Left renal pelvis (tissue), 4 donors: ENCODE measurements around the gene RREB1. TPM values are rescaled to one million over a fixed set of nuclear protein-coding genes. Genes with fewer than 3 reads are reported as not detected.

Experiments used
- DNase-seq, 4 donors: peaks; one replicate each; pipeline ENCODE4 v3.0.0-alpha.2; 2013; ENCODE audit warnings: low read depth in 4 of 4, low spot score in 3 of 4
- polyA plus RNA-seq, 4 donors: library from polyadenylated mRNA; unstranded; fragments of 120-200 nt; gene quantifications; one replicate each; pipeline ENCODE4 v1.2.1, GENCODE V29; 2013; ENCODE audit not compliant: insufficient read length in 4 of 4

RREB1 gene
- polyA plus RNA-seq, 4 donors: 12.6 to 24.9 (median 21.6) TPM

- DNase-seq: no peak
Measured at GRCh38 chr6:7282097-7282906, 174.5 kb downstream of the RREB1 start.

DNA sequence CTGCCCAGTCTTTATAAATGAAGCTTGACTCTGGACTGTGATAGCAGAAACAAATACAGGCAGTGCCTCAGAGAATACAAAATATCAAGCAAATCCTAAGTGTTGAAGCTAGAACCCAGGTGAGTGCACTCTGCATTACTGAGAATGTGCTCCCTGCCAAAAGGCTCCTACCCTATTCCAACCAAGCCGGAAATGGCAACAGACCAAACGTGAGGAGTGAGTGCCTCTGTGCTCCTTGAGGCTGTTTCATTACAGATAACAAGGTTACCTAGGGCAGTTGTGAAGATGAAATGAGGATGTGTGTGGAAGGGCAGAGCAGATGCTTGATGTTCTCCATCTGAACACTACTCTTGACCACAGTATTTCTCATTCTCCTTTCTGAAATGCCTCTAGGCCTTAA, 175.9 kb downstream of the RREB1 start:
- no peak for DNase-seq

DNA sequence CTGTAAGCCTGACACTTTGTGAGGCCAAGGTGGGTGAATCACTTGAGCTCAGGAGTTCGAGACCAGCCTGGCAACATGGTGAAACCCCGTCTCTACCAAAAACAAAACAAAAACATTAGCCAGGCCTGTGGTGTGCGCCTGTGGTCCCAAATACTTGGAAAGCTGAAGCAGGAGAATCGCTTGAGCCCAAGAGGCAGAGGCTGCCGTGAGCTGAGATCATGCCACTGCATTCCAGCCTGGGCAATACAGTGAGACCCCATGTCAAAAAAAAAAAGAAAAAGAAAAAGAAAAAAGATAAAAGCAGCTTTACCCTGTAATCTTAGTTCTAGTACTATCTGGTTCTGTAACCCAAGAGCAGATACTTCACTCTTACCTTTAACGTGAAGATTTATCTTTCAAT, 177.7 kb downstream of the RREB1 start:
- no peak for DNase-seq

DNA sequence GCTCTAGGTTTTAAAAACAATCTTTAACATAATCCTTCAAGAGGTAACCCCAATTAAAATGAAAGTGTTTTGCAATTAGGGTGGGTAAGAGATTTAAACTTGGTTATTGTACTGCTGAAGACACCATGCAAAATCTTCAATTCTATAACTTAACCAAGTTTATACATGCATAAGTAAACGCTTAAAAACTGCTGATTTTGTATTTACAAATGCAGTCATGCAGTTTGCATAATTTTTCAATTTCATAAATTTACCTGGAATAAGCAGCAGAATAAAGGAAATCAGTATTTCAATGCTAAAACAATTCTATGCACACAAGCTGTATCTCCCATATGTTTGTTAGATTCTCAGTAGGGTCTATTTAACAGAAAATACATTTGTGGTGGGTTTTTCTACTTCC, 182.3 kb downstream of the RREB1 start:
- DNase-seq: no peak

DNA sequence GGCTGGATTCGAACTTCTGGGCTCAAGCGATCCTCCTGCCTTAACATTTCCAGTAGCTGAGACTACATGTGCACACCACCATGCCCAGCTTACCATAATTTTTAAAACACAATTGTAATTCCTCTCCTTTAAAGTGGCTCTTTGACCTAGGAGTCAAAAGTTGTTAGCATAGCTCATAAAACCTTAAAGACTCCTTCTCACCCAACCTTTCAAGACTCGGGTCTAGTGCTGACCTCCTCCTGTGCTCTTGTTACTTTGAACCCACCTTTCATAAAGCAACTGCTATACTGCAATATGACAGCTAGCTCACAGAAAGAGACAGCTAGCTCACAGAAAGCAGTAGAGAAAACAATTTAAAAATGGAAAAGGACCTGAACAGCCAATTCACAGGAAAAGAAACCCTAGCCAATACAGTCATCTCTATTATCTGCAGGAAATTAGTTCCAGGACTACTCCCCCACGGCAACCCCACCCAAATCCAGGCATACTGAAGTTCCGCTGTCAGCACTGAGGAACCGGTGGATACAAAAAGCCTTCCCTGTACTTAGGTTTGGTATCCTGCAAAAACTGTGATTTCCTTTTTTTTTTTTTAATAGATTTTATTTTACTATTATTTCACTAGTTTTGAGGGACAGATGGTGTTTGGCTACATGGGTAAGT, 185.0 kb downstream of the RREB1 start:
- no peak for DNase-seq

- no peak for DNase-seq
Measured at GRCh38 chr6:7295916-7296315, 188.2 kb downstream of the RREB1 start.

GRCh38 chr6:7296602-7297001, 188.8 kb downstream of the RREB1 start:
- DNase-seq: no peak

DNA sequence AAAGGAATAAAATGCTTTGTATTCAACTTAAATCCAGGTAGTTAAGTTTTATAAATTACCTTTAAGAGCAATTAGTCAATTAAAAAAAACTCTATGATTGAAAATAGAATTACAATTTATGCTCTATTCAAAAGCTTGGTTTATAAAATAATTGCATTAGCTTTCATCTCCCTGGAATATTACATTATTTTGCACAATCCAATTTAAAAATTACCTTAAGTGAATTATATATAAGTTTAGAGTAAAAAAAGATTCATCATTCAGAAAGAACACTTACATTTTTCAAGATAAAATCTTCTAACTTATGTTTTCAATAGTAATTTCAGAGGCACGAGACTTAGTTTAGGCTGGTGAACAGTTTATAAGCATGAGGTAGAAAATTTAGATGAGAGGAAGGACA, 190.4 kb downstream of the RREB1 start:
- no peak for DNase-seq

DNA sequence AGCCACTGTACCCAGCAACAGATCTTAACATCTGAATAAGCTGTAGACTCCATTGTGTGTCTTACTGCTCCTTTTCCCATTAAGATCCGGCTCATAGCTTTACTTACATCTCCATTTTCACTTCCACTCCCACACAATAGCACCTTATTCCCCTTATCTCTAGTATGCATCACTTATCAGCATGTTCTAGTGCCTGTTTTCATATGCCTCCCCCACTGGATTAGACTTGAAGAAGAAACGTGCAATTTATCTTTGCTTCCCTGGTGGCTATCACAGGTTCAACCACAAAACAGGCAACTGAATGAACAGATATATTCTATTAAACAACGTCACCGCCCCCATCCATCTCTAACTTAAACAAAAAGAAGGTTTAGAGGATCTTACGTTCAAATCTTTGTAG, 193.2 kb downstream of the RREB1 start:
- no peak for DNase-seq

Other genes with a start within 250 kb of the RREB1 start
- gene SSR1, start 205.2 kb downstream of the RREB1 start, polyA plus RNA-seq: 100 to 1,000 TPM; 122 to 152 (median 146) TPM